T1000 (cell line): ENCODE measurements around the gene SSB.
A peak's percentile ranks its signal among the peaks of the same experiment; 100 is the strongest.
"Not testable (repeated sequence)": the region's sequence is repeated elsewhere in the genome, so short reads cannot be mapped to it uniquely, and the experiment has no call there.

Experiments used
- DNase-seq: peaks from one replicate; lab custom pipeline; 2025; ENCODE audit warnings: mixed read lengths; lab: John Stamatoyannopoulos, UW

The SSB gene

DNA sequence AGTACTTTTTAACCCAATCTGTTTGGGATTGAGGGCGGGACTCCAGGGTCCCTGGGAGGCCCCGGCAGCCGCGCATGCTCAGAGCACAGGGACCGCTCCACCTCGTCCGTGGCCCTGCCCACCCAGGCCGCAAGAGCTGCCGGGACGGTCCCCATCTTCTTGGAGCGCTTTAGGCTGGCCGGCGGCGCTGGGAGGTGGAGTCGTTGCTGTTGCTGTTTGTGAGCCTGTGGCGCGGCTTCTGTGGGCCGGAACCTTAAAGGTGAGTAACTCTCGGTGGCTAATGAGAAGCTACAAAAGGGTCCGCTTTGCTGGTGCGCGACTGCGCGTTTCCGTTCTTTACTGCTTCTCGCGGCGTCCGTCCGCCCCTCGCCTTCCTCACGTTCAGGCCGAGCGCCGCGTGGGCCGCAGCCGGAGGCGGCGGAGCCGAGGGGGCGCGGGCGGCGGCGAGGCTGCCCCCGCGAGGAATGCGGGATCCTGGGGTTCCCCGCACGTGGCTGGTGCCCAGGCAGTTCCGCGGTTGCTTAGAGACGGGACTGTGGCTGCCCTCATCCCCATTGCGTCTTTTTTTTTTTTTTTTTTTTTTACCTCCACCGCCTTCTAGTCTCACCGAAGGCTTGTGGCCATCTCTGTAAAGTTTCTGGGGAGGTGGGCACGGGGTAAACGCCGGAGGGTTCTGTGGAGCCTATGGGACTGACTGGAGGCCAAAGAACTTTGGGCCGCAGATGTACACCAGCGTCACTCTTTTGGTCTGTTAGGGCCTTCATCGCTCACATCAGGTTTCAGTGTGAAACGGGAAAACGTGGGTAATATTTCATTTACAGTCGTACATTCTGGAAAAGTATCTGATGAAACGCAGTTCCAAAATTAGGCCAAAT, at the start of gene SSB:
TSS of gene SSB (plus strand) at position 154 of the 875 bp plus-strand sequence. CDS start 2,090 bp downstream, outside the sequence.
- DNase-seq, result peak; percentile 83

DNA sequence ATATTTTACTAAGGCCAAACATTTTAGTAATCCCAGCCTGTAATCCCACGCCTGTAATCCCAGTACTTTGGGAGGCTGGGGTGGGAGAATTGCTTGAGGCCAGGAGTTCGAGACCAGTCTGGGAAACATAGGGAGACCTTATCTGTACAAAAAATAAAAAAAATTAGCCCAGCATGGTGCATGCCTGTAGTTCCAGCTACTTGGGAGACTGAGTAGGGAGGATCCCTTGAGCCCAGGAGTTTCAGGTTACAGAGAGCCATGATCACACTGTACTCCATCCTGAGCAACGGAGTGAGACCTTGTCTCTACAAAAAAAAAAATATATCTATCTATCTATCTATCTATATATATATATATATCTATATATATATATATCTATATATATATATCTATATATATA, 45.9 kb upstream of the SSB start:
- no peak for DNase-seq

DNA sequence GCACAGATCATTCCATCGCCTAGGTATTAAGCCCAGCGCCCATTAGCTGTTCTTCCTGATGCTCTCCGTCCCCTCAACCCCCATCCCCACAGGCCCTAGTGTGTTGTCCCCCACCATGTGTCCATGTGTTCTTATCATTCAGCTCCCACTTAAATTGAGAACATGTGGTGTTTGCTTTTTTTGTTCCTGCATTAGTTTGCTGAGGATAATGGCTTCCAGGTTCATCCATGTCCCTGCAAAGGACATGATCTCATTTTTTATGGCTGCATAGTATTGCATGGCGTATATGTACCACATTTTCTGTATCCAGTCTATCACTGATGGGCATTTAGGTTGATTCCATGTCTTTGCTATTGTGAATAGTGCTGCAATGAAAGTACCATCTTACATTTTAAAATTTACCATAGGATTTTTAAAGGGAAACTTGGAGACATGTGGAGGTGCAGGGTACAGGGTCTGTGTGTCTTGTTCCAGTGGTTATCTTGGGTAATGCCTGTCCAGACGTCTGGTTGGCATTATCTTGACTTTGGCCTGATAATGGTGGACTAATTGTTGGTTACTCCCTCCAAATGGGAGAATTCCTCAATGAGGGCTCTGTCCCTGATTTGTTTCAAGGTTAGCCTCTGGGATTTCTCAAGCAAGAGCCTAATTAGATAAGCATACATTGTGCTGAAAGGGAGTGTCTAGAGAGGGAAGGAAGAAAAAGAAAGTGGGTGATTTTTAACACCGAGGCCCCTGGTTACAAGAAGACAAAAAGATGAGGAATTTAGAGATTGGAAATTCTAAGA, 43.4 kb upstream of the SSB start:
- DNase-seq, result no peak

DNA sequence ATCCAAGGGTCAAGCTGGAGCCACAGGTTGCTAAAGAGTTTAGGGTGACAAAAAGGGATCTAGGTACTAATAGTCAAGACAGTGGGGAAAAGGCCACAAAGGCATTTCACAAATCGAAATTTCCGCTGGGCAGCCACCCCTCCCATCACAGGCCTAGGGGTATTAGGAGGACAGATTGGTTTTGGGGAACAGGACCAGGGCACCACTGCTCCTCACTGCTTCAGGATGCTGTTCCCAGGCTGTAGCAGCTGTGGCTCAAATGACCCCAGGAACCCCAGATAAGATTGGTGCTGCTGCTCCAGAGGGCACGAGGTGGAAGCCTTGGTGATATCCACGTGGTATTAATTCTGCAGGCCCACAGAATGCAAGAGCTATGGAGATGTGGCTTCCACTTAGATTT, 42.3 kb upstream of the SSB start:
- no peak for DNase-seq

- no peak for DNase-seq
Measured at GRCh38 chr2:169757356-169757755, 41.3 kb upstream of the SSB start.

GRCh38 chr2:169757778-169758177, 40.9 kb upstream of the SSB start:
- DNase-seq, result no peak

DNA sequence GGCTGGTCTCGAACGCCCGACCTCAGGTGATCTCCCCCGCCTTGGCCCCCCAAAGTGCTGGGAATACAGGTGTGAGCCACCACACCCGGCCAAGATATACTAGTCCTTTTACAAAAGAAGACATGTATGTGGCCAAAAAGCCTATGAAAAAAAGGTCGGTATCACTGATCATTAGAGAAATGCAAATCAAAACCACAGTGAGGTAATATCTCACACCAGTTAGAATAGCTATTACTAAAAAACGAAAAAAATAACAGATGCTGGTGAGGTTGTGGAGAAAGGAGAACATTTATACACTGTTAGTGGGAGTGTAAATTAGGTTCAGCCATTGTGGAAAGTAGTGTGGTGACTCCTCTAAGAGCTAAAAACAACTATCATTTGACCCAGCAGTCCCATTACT, 38.7 kb upstream of the SSB start:
- DNase-seq, result no peak

- DNase-seq, result not testable (repeated sequence)
Measured at GRCh38 chr2:169760798-169761197, 37.9 kb upstream of the SSB start.

- no peak for DNase-seq
Measured at GRCh38 chr2:169761251-169761969, 37.3 kb upstream of the SSB start.

- DNase-seq, result no peak
Measured at GRCh38 chr2:169761970-169762292, 36.7 kb upstream of the SSB start.

DNA sequence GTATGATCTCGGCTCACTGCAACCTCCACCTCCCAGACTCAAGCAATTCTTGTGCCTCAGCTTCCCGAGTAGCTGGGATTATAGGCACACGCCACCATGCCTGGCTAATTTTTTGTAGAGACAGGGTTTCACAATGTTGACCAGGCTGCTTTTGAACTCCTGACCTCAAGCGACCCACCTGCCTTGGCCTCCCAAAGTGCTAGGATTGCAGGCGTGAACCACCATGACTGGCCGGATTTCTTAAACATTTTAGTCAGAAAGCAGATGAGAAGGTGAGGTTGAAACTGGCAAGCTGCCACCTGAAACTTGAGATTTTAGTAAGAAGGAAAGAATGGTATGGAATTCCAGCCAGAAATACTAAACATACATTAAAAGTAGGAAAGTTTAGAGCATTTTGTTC, 33.1 kb upstream of the SSB start:
- DNase-seq, result no peak

GRCh38 chr2:169767243-169767888, 31.3 kb upstream of the SSB start:
- DNase-seq, result no peak

- no peak for DNase-seq
Measured at GRCh38 chr2:169768262-169768995, 30.2 kb upstream of the SSB start.

- no peak for DNase-seq
Measured at GRCh38 chr2:169771021-169771420, 27.6 kb upstream of the SSB start.

DNA sequence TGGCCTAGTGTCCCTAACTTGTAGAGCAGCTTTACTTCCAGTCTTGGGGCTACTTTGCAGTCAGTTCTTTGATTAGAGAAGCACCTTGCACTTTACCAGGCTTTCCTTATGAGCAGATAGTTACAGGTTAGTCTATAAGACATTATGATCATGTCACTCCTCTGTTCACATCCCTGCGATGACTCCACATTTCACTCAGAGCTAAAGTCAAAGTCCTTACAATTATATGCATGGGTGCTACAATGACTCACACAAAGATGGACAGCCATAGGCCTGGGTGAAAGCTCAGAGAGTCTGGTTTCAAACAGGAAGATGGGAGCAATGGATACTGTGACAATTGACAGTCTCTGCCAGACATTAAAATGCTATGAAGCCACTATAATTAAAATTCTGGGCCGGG, 27.1 kb upstream of the SSB start:
- no peak for DNase-seq

GRCh38 chr2:169772651-169773050, 26.0 kb upstream of the SSB start:
- DNase-seq, result no peak

DNA sequence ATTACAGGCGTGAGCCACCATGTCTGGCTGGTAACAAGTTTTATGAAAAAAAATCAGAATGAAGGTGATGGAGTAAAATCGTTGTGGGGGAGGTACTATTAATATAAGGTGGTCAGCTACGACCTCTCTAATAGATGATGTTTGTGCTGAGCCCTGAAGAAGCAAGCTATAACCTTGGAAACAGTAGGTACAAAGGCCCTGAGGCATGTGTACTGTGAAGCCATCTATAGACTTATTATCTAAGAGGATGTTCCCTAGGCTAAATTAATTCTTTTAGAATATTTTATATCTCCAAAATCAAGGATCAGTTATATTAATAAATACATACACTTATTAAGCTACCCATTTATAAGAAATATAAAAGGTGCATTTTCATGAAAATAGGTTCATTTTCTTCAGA, 23.3 kb upstream of the SSB start:
- no peak for DNase-seq

DNA sequence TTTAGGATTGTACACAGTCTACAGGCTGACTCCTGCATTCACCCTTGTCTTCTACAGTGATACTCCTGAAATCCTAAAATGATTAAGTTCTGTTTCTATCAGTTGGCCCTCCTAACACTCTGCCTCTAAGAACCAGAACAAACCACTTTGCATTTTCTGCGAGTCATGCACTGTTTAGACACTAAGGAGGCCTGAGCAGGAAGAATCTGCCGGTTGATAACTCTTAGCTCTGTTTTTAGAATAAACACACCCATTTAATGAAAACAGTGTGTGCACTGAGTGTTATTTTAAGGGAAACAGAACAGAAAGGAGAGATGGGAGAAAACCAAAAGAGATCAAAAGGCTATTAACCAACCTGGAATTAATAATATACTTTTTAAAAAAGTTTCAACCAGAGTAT, 22.9 kb upstream of the SSB start:
- no peak for DNase-seq

- DNase-seq, result no peak
Measured at GRCh38 chr2:169776252-169776761, 22.4 kb upstream of the SSB start.

- DNase-seq, result no peak
Measured at GRCh38 chr2:169778446-169778845, 20.2 kb upstream of the SSB start.
